HG03103 (cell line): ENCODE measurements around the gene OTOP2.
"Not testable (repeated sequence)": the region's sequence is repeated elsewhere in the genome, so short reads cannot be mapped to it uniquely, and the experiment has no call there.

ENCODE experiments used
- ATAC-seq: cut with Tn5 transposase; IDR thresholded peaks from one replicate; pipeline ENCODE4 v1.9.1; 2021; ENCODE audit warnings: low read depth; ENCODE audit not compliant: unreplicated experiment

The OTOP2 gene

DNA sequence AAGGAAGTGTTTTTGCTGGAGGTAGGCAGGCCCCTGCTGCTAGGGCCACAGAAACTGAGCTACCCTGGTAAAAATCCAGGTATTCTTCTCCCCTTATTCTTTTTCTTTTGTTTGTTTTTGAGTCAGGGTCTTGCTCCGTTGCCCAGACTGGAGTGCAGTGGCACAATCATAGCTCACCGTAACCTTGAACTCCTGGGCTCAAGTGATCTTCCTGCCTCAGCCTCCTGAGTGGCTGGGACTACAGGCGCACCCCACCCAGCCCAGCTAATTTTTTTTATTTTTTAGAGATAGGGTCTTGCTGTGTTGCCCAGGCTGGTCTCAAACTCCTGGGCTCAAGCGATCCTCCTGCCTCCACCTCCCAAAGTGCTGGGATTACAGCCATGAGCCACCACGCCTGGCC lies 45.4 kb downstream of the OTOP2 start:
- ATAC-seq: not testable (repeated sequence)

DNA sequence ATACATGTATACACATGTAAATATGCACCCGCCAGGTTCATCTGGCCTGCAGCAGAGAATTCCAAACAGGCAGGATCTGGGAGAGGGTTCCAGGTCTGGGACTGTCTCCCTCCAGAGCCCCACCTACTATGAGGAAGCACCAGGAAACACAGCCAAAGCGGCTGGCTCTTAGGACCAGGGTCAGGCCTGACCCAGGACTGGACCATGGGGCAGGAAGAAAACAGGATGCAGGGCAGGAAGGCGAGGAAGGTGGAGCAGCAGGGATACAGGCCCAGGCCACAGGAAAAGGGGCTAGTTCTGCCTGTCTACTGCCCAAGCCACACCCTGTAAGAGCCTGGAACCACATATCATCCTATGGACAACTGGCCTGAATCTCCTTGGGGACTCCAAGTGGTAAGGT lies 46.3 kb downstream of the OTOP2 start:
- no peak for ATAC-seq

DNA sequence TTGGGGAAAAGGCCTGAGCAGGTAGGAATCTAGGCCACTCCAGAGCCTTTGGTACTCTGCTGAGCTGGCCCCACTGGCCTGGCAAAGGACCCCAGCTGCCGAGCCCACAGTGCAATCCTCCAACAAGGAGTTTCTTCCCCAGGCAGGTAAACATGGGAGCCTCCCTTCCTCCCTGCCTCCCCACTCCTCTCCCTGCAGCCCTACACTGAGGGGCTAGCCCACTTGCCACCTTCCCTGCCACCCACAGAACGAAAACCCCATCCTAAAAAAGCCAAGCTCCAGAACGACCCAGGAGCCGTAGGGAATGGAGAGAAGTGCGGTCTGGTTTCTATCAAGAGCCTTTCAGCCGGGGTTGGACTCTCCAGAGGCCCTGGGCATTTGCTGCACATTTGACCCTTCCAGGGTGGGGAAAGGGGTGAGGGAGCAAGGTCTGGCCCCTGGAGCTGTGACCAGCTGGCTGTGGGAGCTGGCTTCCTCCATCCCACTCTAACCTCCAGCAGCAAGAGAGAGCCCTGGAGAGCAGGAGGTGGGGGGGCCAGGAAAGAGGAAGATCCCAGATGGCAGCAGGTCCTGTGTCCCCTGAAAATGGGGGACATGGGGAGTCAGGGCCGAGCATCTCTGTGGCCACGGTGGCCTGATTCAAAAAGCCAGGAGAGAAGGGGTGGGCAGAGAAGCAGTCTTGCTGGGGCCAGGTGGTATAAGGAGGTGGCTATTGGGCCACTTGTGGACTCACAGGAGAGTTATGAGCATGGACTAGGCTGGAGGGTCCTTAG lies 47.2 kb downstream of the OTOP2 start:
- no peak for ATAC-seq

DNA sequence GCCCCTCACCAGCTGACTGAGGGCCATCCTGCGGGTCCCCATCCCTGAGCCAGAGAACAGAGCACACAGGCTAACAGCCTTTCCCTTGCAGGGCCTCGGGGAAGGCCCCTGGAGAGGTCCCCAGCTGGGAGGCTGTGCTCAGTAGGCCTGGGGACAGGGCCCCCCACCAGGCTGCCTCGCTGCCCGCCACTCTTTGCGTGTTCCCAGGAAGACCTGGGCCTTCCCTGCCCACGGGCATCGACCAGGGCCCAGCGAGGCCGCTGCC lies 47.7 kb downstream of the OTOP2 start:
- ATAC-seq: no peak

DNA sequence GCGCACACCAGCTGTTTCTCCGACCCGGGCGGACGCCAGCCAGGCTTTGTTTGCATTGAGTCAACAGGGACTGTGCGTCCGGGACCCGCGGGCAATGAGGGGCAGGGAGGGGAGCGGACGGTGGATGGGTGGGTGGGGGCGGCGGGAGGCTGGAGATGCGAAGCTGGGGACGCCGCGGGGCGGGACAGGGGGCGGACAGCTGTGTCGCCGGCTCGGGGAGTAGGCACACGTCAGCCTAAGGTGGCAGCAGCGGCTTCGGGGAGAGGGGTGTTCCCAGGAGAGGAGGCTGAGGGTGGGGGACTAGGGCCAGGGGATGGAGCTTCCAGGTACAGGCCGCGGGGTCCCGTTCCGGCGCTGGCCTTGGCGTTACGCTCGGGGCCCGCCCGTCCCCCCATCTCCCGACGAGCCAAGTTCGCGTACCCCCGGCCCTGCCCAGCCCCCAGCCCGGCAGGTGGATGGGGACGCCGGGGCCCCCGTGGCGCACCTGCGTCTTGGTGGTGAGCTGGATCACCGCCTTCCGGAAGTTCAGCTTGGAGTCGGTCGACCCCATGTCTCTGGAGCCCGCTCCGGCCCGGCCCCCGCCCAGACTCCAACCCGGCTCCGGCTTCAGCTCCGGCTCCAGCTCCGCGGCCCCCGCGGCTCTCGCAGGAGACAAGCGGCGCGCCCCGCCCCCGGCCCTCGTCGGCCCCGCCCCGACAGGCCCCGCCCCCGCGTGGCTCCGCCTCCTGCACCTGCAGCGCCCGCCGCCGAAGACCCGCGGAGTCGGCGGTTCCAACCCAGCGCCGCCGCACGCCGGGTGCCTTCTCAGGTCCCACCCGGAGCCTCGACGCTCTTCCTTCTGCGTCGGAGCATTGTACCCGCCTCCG lies 48.3 kb downstream of the OTOP2 start, which contains the start of gene HID1:
HID1 (minus strand) TSS at position 653 of the 866 bp plus-strand sequence; CDS start at position 550, 103 bp downstream.
- no peak for ATAC-seq

DNA sequence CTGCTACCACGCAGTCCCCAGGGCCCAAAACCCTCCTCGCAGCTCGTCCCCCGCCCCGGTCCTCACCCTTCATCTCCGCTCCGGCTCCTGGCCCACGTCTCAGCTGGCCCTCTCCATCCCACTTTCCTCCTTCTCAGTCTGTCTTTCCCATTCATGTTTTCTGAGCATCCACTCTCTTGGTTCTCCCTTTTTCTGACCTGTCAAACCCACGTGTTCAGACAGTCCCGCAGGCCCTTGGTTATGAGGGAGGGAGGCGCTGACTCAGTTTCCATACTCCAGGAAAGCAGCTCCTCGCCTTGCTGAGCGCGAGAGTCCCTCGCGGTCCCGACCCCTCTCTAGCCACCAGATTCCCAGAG lies 48.9 kb downstream of the OTOP2 start:
- no peak for ATAC-seq

DNA sequence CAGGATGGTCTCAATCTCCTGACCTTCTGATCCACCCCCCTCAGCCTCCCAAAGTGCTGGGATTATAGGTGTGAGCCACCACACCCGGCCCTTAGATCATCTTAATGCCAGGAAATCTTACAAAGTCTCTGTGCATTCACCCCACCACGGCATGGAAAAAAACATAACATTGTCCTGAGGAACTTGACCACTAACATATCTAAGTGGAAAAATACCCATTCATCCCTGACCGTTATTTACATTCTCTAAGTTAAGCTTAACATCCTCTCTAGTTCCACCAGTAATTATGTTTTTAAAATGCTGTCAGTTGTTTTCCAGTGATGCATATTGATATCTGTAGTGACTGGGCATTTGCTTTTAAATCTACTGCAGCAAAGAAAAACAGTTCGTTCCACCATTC lies 51.9 kb downstream of the OTOP2 start:
- no peak for ATAC-seq

DNA sequence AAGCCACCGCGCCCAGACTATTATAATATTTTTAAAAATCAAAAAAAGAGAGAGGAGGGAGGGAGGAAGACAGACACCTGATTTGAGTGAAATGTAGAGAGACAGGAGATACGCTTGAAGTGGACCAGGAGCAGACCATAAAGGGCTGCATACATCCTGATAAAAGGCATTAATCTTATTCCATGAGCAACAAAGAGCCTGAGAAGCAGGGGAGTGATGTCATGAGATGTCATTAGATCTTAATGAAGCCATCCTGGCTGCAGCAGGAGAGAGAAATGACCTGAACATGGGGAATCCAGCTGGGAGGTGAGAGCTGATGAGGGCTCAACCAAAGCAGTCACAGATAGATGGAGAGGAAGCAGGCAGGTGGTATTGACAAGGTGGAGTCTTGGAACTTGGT lies 53.7 kb downstream of the OTOP2 start:
- no peak for ATAC-seq

DNA sequence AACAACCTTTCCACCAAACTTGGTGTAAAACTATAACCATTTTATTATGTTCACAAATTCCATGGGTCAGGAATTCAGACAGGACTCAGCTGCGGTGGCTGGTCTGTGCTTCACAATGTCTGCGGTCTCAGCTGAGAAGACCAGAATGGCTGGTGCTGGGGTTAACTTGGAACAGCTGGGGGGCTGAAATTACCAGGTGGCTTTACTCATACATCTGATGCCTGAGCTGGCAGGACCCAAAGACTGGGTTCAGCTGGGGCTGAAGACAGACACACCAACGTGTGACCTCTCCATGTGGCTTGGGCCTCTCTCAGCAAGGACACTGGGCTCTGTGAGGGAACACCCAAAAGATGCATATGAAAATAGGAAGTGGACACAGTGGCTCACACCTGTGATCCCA lies 54.2 kb downstream of the OTOP2 start:
- no peak for ATAC-seq

DNA sequence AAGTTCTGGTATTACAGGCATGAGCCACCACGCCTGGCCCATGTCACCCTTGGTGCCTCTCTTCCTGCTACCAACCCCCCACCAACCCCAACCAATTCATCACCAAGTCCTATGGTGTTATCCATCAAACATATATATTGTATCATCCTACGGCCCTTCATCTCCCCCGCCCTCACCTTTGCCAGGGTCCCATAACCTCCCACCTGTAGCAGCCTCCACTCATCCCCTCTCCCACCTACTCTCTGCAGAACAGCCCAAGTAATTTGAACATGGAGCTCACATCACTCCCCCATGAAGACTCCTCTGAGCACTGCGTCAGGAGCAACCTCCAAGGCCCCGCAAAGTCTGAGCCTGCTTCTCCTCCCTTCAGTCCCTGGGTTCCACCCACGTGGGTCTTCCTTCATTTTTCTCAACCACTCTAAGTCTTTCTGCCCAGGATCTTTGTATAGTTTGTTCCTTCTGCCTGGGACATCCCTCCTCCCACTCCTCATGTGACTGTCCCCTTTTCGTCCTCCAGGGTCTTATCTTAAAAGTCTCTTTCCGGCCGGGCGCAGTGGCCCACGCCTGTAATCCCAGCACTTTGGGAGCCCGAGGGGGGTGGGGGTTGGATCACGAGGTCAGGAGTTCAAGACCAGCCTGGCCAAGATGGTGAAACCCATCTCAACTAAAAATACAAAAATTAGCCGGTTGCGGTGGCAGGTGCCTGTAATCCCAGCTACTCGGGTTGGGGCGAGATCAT lies 55.5 kb downstream of the OTOP2 start:
- no peak for ATAC-seq

DNA sequence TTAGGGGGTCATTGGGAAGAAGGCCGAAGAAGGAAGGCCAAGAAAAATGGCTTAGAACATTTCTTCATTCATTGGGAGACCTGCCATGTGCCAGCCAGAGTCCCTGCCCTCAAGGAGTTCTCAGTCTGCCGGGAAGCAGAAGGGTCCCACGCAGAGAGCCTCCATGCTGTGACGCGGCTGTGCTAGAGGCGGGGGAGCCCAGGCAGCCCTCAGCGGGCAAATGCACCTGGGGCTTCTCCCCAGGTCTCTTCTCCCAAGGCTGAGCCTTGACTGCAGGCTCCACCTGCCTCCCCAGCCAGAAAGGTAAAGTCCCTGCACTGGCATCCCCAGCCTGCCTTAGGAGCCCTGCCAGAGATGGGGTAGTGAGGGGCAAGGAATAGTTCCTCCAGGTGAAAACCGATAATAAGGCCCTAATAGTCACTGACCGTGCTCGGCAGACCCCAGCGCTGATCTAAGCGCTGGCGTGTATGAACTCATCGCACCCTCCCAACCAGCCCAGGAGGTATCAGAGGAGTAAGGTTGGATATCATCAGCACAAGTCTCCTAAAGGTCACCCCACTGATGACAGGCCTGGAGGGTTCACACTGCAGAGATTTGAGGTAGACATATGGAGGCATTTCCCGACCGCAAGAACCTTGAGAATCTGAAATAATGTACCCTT lies 57.4 kb downstream of the OTOP2 start:
- no peak for ATAC-seq

DNA sequence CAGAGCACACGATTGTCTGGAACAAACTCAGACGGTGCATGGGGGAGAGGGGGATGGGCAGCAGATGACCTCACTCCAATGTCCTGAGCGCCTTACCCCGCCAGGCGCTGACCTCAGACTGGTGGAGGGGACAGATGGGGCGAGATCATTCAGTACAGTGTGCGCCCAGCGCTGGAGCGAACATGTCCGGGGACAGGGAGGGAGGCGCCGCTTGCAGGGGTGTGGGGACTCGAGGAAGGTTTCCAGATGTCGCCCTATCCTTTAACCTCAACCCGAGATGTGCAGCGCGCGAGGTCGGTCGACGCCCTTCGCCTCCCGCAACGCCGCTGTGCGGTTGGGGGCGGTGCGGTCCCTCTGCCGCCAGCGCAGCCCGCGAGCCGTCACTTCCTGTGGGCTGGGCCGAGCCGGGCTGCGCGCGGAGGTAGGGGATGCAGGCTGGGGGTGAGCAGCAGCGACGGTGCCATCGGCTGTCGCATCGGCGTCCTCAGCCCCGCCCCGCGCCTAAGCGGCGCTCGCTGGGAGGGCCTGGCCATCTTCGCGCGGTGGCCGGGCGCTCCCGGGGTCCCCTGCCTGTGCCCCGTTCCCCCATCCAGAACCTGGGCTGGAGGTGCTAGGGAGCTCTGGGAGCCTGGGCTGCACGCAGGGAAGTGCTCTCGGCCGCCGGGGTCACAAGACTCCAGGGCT lies 58.0 kb downstream of the OTOP2 start:
- ATAC-seq: no peak

DNA sequence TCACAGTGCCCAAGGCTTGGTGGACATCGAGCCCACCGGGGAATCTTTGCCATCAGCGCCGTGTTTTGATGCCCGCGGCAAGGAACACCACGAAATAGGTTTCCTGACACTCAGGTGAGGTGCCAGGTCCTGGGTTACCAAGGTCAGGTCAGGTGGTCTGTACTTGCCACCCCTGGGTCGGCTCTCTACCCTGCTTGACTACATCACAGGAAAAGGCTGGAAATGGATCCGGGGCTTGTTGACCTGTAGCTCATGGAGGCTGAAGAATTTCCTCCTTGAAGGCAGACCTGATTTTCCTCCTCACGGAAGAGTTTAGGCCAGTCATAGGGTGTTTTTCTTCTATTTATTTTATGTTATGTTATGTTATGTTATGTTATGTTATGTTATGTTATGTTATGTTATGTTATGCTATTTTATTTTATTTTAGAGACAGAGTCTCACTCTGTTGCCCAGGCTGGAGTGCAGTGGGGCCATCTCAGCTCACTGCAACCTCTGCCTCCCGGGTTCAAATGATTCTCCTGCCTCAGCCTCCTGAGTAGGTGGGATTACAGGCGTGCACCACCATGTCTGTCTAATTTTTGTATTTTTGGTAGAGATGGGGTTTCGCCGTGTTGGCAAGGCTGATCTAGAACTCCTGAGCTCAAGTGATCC lies 58.7 kb downstream of the OTOP2 start:
- not testable (repeated sequence) for ATAC-seq
